ENCODE measurements around the gene LRG1.

GRCh38 chr19:4582980-4583842, 43.4 kb upstream of the LRG1 start:
- TF ChIP-seq CTCF (IDR thresholded peaks at IDR 0.05): no peak
- TF ChIP-seq POLR2A (IDR thresholded peaks at IDR 0.05): no peak
- TF ChIP-seq EP300 (IDR thresholded peaks at IDR 0.05): no peak

Measured in ovary (tissue), 3 donors.